Testis (tissue), 2 donors: Measurements from ENCODE around the gene RAB18.

Experiments
- POLR2A ChIP-seq: fragments of 450-650 bp; IDR thresholded peaks from one replicate; pipeline ENCODE4 v1.6.1; 2017; ENCODE audit warnings: antibody characterized with exemption, mild to moderate bottlenecking, moderate library complexity
- TF ChIP-seq, protein P1 (sequence below), 3 experiments: fragments of 450-650 bp in 2 of 3; fragments of 200-600 bp in 1 of 3; sonication (generic) in 1 of 3; IDR thresholded peaks; one replicate each; pipeline ENCODE4 v1.5.1; 2016 to 2019; ENCODE audit warnings: antibody characterized with exemption in 3 of 3, mild to moderate bottlenecking in 2 of 3, moderate library complexity in 1 of 3

DNA sequence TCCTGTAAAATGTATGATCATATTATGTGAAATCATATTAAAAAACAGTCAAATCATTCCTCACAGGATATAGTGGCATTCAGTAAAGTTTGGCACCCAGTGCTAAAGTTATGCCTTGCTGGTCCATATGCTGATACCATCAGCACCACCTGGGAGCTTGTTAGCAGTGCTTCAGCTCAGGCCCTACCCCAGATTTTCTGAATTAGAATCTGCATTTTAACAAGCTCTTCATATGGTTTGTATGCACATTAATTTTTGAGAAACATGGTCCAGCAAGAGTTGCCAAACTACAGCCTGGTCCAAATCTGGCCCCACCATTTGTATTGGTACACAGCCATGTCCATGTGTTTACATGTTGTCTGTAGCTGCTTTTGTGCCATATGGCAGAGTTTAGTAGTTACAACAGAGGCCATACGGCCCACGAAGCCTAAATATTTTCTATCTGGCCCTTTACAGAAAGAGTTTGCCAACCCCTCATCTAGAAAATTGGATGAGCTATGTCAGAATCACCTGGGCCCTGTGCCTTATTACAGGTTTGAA lies 30.1 kb downstream of the RAB18 start:
- TF ChIP-seq, protein P1, sequence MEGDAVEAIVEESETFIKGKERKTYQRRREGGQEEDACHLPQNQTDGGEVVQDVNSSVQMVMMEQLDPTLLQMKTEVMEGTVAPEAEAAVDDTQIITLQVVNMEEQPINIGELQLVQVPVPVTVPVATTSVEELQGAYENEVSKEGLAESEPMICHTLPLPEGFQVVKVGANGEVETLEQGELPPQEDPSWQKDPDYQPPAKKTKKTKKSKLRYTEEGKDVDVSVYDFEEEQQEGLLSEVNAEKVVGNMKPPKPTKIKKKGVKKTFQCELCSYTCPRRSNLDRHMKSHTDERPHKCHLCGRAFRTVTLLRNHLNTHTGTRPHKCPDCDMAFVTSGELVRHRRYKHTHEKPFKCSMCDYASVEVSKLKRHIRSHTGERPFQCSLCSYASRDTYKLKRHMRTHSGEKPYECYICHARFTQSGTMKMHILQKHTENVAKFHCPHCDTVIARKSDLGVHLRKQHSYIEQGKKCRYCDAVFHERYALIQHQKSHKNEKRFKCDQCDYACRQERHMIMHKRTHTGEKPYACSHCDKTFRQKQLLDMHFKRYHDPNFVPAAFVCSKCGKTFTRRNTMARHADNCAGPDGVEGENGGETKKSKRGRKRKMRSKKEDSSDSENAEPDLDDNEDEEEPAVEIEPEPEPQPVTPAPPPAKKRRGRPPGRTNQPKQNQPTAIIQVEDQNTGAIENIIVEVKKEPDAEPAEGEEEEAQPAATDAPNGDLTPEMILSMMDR (IDR thresholded peaks at IDR 0.05) = no peak
- no peak for TF ChIP-seq POLR2A
